HG03575 (cell line): ENCODE data around the gene WDPCP.
"Not testable (repeated sequence)": the region's sequence is repeated elsewhere in the genome, so short reads cannot be mapped to it uniquely, and the experiment has no call there.

ENCODE experiments used
- ATAC-seq: cut with Tn5 transposase; IDR thresholded peaks from one replicate; pipeline ENCODE4 v1.9.1; 2021; ENCODE audit not compliant: unreplicated experiment, insufficient number of reproducible peaks, low FRiP score; ENCODE audit errors: extremely low read depth

Gene WDPCP

DNA sequence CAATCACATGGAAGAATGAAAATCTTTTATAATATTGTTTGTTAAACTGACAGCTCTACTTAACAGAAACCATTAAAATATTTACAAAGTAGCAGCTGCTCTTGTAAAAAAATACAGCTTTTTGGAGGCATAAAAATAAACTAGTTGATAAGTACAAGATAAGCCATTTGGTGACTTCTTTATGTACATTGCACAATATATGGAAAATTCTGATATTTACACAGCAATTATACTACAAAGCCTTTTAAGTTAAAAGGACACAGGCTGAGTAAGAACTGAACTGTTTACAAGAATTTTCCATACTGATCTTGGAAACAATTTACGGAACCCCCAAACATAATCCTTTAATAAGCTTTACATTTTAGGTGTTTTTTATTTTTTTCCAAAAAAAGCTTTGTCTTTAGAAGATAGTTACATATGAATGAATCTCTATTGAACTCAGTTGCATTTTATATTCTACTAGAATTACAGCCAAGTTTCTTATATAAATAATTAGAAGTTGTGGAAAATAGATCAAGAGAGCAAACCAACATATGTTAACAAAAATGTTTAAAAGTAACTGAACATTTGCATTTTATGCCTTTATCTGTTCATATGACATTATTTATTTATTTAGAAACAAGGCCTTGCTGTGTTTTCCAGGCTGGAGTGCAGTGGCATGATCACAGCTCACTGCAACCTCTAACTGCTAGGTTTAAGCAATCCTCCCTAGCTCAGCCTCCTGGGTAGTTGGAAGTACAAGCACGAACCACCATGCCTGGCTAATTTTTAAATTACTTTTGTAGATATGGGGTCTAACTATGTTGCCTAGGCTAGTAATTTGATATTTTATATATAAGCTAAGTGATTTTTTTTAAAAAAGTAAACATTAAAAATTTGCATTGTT lies 395.1 kb downstream of the WDPCP start:
- no peak for ATAC-seq

DNA sequence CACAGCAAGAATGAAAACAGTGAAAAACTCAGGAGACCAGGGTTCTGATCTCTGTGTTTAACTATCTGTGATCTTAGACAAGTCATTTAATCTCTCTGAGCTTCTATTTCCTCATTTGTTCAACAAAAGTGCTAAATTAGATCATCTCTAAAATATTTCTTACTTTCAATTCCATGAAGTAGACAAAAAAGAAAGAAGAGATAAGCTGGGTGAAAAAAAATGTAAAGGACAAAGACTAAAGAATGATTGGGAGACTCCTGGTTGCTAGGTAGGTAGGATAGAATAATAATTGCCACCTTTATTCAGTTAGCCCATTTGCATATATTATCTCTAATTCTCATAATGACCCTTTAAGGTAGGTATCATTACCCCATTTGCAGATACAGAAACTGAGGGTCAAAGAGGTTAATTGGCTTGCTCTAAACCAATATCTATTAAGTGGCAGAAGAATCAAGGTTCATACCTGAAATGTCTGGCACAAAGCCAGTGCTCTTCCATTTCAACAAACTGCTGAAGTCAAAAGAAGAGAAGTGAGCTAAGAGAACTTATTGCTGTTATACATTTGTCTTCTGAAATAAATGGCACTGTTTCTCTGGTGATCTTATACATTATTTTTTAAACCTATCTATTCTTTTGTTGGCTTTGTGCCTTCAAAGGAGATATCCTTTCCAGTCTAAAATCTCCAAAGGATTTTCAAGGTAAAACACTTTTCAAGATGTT lies 395.9 kb downstream of the WDPCP start:
- no peak for ATAC-seq

DNA sequence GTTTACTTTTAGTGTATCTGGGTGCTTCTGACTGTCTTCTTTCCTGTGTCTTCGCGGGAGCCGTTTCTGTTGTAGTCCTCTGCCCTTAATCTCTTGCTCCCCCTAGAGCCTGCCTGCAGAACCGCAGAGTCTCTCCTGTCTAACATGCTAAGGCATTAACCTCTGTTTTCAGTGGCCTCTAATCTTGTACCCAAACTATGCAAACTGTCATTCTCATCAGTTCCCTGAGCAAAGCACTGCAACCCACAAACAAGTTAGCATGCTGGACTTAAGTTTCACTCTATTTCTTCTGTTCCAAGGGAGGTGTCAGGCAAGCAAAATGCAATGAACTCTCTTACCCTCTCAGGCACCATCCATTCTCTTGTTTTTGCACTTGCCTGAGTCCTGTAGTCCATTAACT lies 399.3 kb downstream of the WDPCP start:
- no peak for ATAC-seq

DNA sequence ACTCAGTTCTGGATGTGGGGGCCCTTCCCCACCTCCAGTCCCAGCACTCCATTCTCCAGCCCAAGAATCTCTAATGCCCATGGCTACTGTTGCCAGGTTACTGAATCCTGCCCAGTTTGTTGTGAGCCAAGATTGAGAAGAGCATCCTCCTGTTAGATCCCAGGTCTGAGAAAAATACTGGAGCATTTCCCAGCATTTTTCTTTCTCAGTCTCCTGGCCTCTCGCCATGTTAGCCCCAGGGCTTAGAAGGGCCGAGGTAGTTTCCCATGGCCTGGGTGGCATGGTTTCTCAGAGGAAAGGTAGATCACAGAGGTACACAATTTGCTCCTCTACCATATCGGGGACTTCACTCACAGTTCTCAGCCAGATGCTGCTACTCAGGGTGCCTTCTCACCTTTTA lies 401.9 kb downstream of the WDPCP start:
- no peak for ATAC-seq

DNA sequence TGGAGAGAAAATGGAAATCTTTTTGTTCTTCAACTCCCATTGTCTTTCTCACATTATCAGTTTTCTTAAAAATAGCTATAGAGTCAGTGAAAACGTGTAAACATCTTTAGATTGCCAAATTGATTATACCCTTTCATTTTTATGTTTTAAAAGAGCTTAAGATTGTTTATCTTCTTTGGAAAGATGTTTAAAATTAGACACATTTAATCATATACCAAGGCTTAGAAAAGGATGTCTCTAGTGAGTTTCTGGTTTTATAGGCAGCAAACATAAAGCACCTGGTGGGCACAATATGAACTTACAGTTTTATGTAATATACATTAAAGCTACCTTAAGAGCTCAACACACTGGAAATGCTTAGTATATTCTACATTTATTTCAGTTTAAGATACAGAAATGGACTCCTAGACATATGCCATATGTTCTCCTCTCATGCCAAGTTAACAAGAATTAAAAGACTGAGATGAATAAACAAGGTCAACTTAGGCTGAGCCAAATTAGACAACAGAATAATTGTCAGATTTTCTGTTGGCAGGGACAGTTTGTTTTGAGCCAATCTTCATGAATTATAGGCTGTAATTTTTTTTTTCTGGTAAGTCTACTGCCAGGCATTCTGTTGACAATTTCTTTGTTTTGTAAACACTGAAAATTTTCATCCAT lies 425.0 kb downstream of the WDPCP start:
- ATAC-seq, result no peak

DNA sequence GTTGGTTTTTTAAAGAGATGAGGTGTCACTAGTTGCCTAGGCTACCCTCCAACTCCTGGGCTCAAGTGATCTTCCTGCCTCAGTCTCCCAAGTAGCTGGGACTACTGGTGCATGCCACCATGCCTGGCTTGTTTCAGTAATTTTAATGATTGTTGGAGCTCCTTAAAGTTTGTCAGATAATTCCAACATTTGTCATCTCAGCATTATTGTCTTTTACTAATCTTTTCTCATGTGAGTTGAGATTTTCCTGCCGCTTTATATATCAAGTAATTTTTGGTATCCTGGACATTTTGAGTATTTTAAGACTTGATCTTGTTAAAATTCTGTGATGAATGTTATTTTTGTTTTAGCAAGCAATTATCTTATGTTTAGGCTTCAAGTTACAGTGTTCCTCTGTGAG lies 429.0 kb downstream of the WDPCP start:
- no peak for ATAC-seq

DNA sequence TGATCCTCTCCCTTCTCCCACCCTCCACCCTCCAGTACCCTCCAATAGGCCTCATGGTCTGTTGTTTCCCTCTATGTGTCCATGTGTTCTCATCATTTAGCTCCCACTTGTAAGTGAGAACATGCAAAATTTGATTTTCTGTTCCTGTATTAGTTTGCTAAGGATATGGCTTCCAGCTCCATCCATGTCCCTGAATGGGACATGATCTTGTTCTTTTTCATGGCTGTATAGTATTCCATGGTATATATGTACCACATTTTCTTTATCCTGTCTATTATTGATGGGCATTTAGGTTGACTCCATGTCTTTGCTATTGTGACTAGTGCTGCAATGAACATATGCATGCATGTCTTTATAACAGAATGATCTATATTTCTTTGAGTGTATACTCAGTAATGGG lies 451.6 kb downstream of the WDPCP start:
- ATAC-seq, result not testable (repeated sequence)

DNA sequence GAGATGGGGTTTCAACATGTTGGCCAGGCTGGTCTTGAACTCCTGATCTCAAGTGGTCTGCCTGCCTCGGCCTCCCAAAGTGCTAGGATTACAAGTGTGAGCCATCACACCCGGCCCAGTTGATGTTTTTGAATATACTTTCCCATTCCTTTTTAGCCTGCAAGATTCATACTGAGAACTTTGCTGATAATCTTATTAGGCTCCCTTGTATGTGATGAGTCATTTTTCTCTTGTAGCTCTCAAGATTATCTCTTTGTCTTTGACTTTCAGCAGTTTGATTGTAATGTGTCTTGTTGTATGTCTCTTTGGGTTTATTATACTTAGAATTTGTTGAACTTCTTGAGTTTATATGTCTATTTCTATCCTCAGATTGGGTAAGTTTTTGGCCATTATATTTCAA lies 456.3 kb downstream of the WDPCP start:
- ATAC-seq, result no peak

DNA sequence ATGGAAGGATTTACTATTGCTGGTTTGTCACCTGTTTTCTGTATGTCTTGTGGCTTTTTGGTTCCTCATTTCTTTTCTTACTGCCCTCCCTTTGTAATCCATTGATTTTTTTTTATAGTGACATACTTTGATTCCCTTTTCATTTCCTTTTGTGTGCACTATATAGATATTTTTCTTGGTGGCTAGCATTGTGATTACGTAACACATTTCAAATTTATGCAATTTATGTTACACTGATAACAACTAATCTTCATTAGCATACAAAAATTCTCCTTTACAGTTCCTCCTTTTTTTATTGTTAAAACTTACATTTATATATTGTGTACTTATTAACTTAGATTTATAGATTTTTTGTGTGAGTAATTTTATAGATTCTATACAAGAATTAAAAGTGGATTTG lies 457.1 kb downstream of the WDPCP start:
- ATAC-seq, result no peak

DNA sequence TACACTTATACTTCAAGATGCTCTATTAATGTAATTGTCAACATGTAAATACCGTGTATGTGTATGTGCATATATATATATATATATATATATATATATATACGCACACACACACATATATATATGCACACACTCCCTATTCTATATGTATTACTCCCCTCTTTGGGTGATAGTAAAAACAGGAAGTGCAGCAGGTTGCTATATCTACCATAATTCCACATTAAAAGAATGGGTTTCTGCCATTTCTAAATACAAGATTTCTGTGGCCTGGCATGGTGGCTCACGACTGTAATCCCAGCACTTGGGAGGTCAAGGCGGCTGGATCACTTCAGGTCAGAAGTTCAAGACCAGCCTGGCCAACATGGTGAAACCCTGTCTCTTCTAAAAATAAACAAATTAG lies 460.7 kb downstream of the WDPCP start:
- no peak for ATAC-seq

DNA sequence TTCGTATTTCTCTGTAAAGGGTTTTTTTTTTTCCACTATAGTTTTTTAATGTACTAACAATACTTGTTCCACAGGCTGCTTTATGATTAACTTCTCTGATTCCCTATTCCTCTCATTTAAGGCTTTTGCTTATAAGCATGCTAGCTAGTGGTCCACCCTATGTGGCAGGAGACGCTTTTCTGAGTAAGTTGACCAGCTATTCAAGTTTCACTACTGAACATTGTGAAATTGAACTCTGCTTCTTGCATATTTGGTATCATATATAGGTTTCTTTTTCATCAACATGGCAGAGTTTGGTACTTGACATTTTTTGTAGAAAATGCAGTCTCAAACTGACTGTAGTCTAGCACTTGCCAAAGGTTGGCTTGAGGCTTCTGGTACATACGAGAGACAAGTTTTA lies 463.4 kb downstream of the WDPCP start:
- ATAC-seq, result no peak

DNA sequence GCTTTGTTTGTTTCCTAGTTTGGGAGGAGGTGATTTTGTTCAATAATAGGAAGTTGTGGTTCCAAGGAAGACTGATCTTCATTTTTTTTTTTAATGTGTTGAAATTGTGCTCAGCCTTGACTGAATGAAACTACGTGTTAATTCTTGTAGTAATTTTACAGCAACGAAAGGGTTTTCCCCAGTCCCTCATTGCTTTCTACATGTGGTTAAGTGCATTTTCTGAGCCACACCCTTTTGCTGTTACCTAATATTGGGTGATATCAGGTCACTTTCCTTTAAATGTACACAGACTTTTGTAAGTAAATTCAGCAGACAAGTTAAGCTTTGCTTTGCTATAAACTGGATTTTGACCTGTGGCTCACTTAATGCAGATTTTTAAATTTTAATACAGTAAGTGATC lies 464.1 kb downstream of the WDPCP start:
- ATAC-seq, result no peak

DNA sequence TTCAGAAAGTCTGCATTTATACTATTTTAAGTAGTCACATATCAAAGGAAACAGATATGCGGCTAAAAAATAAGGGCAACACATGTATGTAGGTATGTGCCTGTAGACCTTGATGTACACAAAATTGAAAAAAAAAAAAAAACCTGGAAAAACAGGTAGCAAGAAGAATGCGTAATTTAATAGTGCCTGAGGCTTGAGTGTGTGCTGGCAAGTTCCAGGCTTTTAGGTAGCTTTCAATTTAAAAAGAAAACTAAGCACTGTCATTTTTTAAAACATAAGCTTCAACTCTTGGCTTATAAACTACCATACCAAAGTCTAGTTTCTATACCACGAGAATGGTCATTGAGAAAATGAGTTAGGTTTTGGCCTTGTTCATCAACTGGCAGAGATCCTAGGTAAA lies 465.4 kb downstream of the WDPCP start:
- ATAC-seq, result no peak

DNA sequence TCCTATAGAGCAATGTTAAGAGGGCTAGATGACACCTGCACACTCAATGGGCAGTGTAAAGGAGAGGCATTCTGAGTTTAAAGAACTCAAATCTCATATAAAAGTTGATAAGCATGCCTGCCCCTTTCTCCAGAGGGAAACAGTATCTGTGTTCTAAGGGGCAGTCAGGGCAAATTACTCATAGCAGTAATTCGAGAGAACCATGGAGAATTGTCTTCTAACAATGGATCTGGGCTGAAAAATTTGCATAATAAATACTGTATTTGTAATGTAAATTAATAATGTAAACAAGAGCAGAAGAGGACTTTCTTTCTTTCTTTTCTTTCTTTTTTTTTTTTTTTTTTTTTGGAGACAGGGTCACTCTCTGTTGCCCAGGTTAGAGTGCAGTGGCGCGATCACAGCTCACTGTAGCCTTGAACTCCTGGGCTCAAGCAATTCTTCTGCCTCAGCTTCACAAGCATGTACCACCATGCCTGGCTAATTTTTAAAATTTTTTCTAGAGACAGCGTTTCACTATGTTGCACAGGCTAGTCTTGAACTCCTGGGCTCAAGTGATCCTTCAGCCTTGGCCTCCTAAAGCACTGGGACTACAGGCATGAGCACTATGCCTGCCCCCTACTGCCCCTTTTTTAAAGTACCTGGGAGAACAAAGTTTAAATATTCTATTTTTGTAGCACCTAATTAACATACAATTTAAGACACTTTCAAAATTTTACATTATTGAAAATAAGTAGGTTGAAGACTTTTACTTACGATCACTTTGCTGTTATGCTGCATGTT lies 467.0 kb downstream of the WDPCP start:
- ATAC-seq, result no peak

DNA sequence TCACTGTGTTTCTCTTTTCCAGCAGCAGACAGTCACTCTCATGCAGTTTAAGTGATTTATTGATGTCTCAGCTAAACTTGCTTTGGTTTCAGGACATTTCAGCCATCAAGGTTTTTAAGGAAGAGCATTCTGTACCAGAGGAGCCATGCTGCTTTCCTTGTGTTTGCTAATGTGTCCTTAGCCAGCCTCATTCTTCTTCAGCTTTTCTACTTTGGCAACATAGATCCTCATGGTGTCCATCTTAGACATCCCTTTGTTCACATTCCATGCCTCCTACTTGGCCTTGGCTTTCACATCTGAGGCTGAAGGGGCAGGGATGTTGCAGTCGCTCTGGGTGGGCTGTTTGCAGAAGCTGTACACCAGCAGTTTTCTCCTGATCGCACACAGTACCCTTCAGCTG lies 469.5 kb downstream of the WDPCP start:
- ATAC-seq, result no peak

DNA sequence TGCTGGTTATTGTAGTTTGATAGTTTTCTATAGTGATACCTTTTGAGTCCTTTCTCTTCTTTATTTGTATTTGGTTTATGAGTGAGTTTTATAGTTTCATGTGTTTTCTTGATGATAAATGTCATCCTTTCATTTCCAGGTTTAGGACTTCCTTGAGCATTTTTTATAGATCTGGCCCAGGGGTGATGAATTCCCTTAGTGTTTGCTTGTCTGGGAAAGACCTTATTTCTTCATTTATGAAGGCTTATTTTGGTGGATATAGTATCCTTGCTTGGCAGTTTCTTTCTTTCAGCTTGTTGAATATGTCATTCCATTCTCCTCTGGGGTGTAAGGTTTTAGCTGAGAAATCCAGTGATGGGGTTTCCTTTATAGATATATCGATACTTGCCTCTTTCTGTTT lies 483.8 kb downstream of the WDPCP start:
- no peak for ATAC-seq

DNA sequence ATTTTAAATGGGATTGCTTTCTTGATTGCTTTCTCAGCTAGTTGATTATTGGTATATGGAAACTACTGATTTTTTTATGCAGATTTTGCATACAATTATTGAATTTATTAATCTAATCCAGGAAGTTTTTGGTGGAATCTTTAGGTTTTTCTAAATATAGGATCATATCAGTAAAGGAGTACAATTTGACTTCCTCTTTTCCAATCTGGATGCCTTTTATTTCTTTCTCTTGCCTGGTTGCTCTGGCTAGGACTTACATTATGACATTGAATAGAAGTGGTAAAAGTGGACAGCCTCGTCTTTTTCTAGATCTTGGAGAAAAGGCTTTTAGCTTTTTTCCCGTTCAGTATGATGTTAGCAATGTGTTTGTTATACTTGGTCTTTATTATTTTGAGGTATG lies 486.3 kb downstream of the WDPCP start:
- ATAC-seq, result no peak

DNA sequence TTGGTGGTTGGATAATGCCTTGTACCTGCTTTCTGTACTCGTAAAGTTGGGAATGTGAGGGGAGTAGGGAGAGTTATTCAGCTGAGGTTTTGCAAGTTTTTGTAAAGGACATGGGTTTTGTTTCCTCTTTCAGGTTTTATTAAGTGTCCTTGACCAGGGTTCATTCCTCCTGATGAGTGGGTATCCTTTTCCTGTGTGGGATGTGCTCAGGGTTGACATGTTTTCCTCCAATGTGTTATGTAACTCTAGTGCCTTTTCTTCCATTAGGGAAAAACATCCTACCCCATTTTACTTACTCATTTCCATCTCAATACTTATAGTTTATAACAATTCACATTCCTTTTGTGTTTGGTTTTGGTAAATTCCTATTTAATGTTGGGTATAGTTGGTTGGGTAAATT lies 489.2 kb downstream of the WDPCP start:
- ATAC-seq, result no peak

DNA sequence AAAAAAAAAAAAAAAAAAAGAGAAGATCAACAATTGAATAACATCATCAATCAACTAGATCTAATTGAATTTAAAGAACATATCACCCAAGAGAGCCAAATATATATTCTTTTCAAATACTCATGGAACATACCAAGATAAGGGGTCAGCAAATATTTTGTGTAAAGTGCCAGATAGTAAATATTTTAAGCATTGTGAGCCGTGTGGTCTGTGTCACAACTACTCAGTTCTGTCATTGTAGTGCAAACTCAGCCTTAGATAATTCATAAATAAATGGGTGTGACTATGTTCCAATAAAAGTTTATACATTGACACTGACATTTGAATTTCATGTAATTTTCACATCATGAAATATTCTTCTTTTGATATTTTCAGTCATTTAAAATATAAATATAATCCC lies 491.8 kb downstream of the WDPCP start:
- ATAC-seq, result no peak
